Esophagus muscularis mucosa (tissue), 4 donors: ENCODE results near the gene TRAK1. TPM values are rescaled to one million over a fixed set of nuclear protein-coding genes. Genes with fewer than 3 reads are reported as not detected.

ENCODE experiments used
- DNase-seq: peaks from one replicate; pipeline ENCODE4 v3.0.0-alpha.2; 2017; ENCODE audit errors: extremely low spot score
- H3K27ac ChIP-seq, 4 donors: fragments of 200-600 bp; sonication (generic); replicated peaks in 1 of 4; 1 replicate in 3 of 4; 2 replicates in 1 of 4; pipeline ENCODE4 v1.5.1; 2016 to 2019; ENCODE audit warnings: mild to moderate bottlenecking in 1 of 4
- H3K27me3 ChIP-seq, 4 donors: fragments of 200-600 bp; sonication (generic); one replicate each; pipeline versions ENCODE4 v1.5.1 to v1.6.0; 2016 to 2019
- H3K36me3 ChIP-seq, 4 donors: fragments of 200-600 bp; sonication (generic); one replicate each; pipeline ENCODE4 v1.5.1; 2016 to 2019
- H3K4me1 ChIP-seq, 4 donors: fragments of 200-600 bp; sonication (generic); one replicate each; pipeline ENCODE4 v1.5.1; 2016 to 2019
- H3K4me3 ChIP-seq, 4 donors: fragments of 200-600 bp; sonication (generic); 1 replicate in 2 of 4; 2 replicates in 2 of 4; pipeline ENCODE4 v1.5.1; 2016 to 2019; ENCODE audit warnings: mild to moderate bottlenecking in 4 of 4, moderate library complexity in 1 of 4
- H3K9me3 ChIP-seq, 4 donors: fragments of 200-600 bp; sonication (generic); 1 replicate in 3 of 4; 2 replicates in 1 of 4; pipeline ENCODE4 v1.5.1; 2016 to 2019
- CTCF ChIP-seq, 3 experiments: fragments of 200-600 bp in 2 of 3; fragments of 450-650 bp in 1 of 3; sonication (generic) in 2 of 3; IDR thresholded peaks; one replicate each; pipeline ENCODE4 v1.5.1; 2017 to 2019; ENCODE audit warnings: antibody characterized with exemption in 3 of 3, mild to moderate bottlenecking in 2 of 3, moderate library complexity in 1 of 3
- EP300 ChIP-seq: sonication (generic); formaldehyde crosslinking; IDR thresholded peaks from one replicate; pipeline ENCODE4 v1.6.1; 2017; ENCODE audit warnings: antibody characterized with exemption
- POLR2A ChIP-seq: fragments of 450-650 bp; IDR thresholded peaks from one replicate; pipeline ENCODE4 v1.6.1; 2017; ENCODE audit warnings: antibody characterized with exemption, moderate library complexity, mild to moderate bottlenecking, low read depth
- POLR2AphosphoS5 ChIP-seq, 2 donors: sonication (generic); formaldehyde crosslinking; IDR thresholded peaks; one replicate each; pipeline ENCODE4 v1.6.1; 2017; ENCODE audit warnings: antibody characterized with exemption in 2 of 2
- WGBS: methylation state at CpG from one replicate; pipeline ENCODE4 v1.1.5; 2018; 5-methylcytosine and 5-hydroxymethylcytosine counted together
- intact Hi-C: fragments of 100-400 bp; cut with DNase I; formaldehyde crosslinking; loops from one replicate; pipeline ENCODE4 v1.15.1; 2023
- total RNA-seq, 4 donors: library from RNA; depleted of rRNA; stranded (reverse); fragments of >200 nt; gene quantifications; one replicate each; pipeline versions ENCODE4 v1.1.0 to v1.2.1, GENCODE V29; 2016

TRAK1 gene
- total RNA-seq, 4 donors from 2014 or later = 45.7 to 74.8 (median 57.7) TPM

- Histone ChIP-seq H3K4me3 (no peak overlapping the region), H3K4me1 (peaks cover 69 to 80% (median 78%) of the 10 kb centered on the region in 4 donors), H3K27ac (peak overlapping the region in 2 of 4 donors; percentile 15 to 42), H3K27me3 (no peaks in the 10 kb centered on the region), H3K36me3 (no peaks in the 10 kb centered on the region), H3K9me3 (no peaks in the 10 kb centered on the region)
- WGBS = 91% methylated on average over 6 of the region's 6 CpGs
- no peak for DNase-seq
- TF ChIP-seq POLR2AphosphoS5 (IDR thresholded peaks at IDR 0.05) (no peak), EP300 (no peak), CTCF (IDR thresholded peaks at IDR 0.05) (no peak), POLR2A (no peak)
- intact Hi-C loops = no loop called here
Measured at GRCh38 chr3:42050126-42050525, 41.0 kb upstream of the TRAK1 start.

DNA sequence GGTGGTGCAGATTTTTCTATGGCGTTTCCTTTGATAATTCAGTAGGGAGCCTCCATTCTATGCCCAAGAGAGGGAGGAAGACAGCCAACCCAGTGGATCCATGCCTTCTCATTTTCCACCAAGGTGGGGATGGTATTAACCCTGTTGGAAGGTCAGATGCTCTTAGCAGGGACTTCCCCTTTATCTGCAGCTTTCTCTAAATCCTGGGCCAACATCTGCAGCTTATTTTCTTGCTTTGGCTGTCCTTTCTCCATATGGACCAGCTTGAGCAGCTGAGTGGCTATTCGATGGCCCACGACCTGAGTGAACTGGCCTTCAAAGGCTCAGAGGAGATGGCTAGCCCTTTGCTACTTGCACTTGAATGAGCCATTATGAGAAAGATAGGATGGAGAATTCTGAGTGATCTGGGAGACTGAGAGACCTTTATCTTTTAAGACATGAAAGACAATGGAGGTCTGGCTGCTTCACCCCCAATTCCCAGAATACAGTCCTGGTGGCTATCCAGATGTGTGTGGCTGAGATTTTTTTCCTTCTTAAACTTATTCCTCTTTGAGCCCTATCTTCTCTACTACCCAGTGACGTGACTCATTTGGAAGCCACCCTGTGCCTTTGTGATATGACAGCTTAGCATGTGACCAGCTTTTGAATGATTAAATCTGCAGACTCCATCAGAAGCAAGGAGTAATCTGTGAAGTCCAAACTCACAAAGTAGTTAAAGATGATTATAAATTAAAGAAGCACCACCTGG lies 39.6 kb upstream of the TRAK1 start:
- Histone ChIP-seq H3K4me1 (peaks cover 58 to 66% (median 64%) of the 10 kb centered on the region in 4 donors), H3K27ac (peak overlapping the region; percentile 75 to 88 (median 82)), H3K4me3 (no peak overlapping the region), H3K36me3 (no peaks in the 10 kb centered on the region), H3K27me3 (no peaks in the 10 kb centered on the region), H3K9me3 (no peaks in the 10 kb centered on the region)
- intact Hi-C loops = no loop called here
- WGBS = 76% methylated on average over 4 of the region's 4 CpGs
- TF ChIP-seq POLR2A = no peak
- no peak for TF ChIP-seq POLR2AphosphoS5 (IDR thresholded peaks at IDR 0.05)
- no peak for TF ChIP-seq EP300
- TF ChIP-seq CTCF (IDR thresholded peaks at IDR 0.05) = no peak
- no peak for DNase-seq

DNA sequence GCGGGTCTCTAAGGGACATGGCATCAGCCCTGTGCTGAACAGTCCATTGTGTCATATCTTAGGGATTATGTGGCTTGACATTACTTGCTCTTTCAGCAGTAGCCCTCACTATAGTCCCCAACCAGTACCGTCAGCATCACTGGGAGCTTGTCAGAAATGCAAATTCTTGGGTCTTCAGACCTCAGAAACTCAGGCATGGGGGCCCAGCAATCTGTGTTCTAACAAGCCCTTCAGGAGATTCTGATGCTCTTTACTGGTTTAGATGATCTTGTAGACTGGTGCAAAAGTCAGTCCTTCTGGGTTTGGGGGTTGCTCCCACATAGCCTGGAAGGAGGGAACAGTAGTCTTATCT lies 39.0 kb upstream of the TRAK1 start:
- TF ChIP-seq CTCF (IDR thresholded peaks at IDR 0.05) = no peak
- TF ChIP-seq POLR2AphosphoS5 (IDR thresholded peaks at IDR 0.05) = no peak
- TF ChIP-seq POLR2A = no peak
- TF ChIP-seq EP300 = no peak
- no peaks in the 10 kb centered on the region for H3K9me3 ChIP-seq
- peak overlapping the region; percentile 75 to 88 (median 82) for H3K27ac ChIP-seq
- no peaks in the 10 kb centered on the region for H3K36me3 ChIP-seq
- no peaks in the 10 kb centered on the region for H3K27me3 ChIP-seq
- peaks cover 55 to 67% (median 64%) of the 10 kb centered on the region in 4 donors for H3K4me1 ChIP-seq
- intact Hi-C loops = no loop called here
- no peak overlapping the region for H3K4me3 ChIP-seq
- WGBS = 61% methylated on average over 2 of the region's 2 CpGs
- no peak for DNase-seq

DNA sequence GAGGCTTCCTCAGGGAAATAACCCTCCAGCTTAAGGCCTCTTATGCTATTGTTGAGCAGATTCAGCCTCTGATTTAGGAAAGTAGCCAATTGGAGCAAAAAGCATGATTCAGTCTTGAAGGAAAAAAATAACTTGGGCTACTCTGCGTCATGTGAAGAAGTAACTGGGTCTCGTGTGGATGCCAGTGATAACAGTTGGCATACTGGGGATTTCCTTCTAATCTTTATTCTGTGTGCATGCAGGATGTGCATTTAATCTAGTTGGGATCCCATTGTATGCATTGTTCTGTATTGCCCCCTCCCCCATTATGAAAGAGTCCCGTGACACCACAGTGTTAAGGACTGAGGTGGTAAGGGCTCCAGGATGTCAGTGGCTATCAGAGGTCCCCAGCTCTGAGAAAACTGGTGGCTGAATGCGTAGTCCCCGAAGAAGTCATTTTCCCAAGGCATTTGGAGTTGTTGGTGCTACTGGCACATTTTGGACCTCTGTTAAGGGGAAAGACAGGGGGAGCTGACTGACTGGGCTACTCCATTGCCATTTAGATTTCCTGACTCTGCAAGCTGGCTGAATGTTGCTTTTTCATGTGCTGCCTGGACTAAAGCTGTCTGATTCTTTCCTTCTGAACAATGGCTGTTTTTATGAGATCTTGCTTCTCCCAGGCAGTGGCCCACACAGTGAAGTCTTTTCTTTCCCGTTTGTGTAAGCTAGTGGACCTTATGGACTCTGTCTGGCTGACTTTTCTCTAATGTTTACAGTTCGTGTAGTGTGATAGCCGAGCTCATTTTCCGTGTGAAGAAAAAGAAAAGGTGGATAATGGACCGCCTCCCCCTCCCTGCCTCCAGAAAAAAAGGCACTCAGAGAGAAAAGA lies 38.4 kb upstream of the TRAK1 start:
- no peak for TF ChIP-seq EP300
- no peak for TF ChIP-seq POLR2A
- peak in 2 of 3 experiments; percentile 18 to 42 for TF ChIP-seq CTCF (IDR thresholded peaks at IDR 0.05)
- peak in 1 of 2 donors; percentile 39 for TF ChIP-seq POLR2AphosphoS5 (IDR thresholded peaks at IDR 0.05)
- intact Hi-C loops = no loop called here
- no peaks in the 10 kb centered on the region for H3K27me3 ChIP-seq
- peak overlapping the region in 3 of 4 donors; percentile 5 to 19 (median 16) for H3K4me3 ChIP-seq
- H3K36me3 ChIP-seq = no peaks in the 10 kb centered on the region
- DNase-seq = no peak
- H3K4me1 ChIP-seq = peaks cover 57 to 70% (median 63%) of the 10 kb centered on the region in 4 donors
- 21% methylated on average over 10 of the region's 10 CpGs for WGBS
- H3K9me3 ChIP-seq = no peaks in the 10 kb centered on the region
- H3K27ac ChIP-seq = peak overlapping the region; percentile 75 to 88 (median 82)
